HK-2 (cell line): ENCODE data around the gene PRR19.
"Not testable (repeated sequence)": the region's sequence is repeated elsewhere in the genome, so short reads cannot be mapped to it uniquely, and the experiment has no call there.

ENCODE experiments used
- DNase-seq: peaks from one replicate; pipeline ENCODE4 v3.0.0-alpha.2; 2018; ENCODE audit not compliant: unreplicated experiment

Gene PRR19

DNA sequence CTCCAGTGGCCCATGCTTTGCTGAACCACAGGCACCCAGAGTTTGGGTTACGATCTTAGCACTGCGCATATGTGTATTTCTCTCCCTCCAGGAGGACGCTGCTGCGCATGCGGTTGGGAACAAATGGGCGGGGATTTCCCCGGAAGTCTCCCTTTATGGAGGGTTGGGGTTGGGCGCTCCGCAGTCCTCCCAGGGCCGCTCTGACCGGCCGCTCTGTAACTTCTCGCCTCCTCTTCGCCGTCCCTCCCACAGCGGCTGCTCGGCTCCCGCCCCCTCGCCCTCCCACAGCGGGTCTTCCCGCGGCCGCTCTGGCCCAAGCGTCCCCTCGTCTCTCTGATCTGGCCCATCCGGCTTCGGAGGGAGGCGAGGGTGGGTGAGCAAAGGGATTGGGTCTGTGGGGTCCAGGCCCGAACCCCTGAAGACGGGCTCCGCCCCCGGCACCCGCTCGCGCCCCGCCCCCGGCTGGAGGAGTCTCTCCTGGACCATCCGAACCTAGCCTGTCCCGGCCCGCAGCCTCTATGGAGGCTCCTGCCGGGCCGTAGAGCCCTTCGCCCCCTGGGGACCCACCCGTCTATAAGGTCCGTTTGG is 23.5 kb downstream of the PRR19 start, which contains the start of gene MEGF8:
Gene MEGF8, plus strand, starts transcription at position 328 of the 588 bp plus-strand sequence. CDS start 609 bp downstream, outside the sequence.
- DNase-seq, result peak; percentile 96

DNA sequence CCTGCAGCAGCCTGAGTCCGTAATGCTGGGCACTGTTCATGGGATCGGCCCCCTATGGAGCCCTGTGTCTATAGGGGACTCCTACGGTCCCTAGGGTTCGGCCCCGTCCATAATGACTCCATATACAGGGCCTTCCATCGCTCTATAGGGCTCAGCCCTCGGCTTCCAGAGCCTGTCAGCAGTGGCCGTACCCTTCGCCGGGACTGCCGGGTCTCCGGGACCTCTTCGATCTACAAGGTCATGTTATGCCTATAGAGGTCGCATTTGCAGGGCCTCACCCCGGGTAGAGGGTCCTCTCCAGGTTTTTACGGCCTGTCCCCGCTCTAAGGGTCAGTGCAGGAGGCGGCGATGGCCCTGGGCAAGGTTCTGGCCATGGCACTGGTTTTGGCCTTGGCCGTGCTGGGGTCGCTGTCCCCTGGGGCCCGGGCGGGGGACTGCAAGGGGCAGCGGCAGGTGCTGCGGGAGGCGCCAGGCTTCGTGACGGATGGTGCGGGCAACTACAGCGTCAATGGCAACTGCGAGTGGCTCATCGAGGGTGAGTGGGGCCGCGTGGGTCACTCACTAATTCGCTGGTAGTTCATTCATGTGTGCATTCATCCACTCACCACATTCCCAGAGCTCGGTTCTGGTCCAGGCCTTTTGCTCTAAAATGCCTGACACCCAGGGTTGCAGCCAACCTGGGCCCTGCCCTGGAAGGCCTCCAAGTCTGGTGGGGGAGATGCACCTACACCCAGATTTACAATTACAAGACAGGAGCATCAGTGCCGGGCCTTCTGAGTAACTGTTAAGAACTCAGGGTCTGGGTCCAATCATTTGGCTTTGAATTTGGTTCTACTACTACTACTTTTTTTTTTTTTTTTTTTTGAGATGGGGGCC is 24.2 kb downstream of the PRR19 start:
- peak; percentile 37 for DNase-seq

DNA sequence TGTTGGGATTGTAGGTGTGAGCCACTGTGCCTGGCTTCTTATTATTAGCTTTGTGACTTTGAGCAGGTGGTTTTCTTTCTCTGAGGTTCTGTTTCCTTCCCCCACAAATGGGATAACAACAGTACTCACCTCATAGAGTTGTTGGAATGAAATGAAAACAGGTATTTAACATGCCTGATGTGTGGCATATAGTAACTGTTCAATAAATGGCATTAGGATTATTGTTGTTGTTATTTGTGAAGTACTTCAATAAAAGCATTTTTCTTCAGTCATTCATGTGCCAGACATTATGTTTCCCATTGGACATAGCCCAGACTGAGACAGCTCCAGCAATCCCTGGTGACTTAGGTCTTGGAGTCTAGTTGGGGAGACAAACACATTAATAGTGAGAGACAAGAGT is 25.0 kb downstream of the PRR19 start:
- DNase-seq, result no peak

- DNase-seq, result no peak
Measured at GRCh38 chr19:42327381-42327780, 25.4 kb downstream of the PRR19 start.

- no peak for DNase-seq
Measured at GRCh38 chr19:42328106-42328505, 26.2 kb downstream of the PRR19 start.

DNA sequence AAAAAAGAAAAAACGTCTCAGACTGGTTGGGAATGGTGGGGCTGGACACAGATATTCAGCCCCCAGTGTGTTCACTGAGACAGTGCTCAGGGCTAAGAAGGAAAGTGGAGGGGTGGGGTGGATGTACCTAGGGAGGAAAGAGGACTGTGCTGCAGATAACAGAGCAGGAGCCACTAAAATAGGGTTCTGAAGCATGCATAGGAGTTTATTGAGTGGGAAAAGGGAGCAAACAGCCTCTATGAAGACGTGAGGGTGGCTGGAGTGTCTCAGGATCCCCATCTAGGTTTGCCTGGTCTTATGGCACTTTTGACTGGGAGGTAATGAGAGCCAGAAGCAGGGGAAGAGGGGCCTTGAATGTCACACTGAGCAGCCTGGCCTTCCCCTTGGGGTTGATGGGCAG is 26.9 kb downstream of the PRR19 start:
- DNase-seq, result no peak

DNA sequence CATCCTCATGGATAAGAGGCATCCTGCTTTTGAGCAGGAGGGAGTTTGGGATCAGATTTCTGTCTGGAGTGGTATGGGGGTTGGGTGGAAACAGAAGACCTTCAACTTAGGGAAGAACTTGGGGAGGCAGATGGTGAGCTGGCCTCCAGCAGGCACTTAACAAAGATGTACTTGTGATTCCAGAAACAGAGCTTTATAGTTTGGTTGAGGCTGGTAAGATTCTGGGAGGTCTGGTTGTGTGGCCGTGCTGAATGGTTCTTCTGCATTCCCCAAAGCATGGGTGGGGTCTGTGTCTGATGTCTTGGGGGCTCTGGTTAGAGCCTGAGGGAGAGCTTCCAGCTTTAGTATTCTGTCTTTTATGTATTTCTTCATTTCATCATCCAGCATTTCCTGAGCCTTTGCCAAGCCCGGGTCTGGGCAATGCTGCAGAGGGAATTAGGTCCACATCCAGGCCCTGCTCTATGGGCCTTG is 28.3 kb downstream of the PRR19 start:
- DNase-seq, result no peak

DNA sequence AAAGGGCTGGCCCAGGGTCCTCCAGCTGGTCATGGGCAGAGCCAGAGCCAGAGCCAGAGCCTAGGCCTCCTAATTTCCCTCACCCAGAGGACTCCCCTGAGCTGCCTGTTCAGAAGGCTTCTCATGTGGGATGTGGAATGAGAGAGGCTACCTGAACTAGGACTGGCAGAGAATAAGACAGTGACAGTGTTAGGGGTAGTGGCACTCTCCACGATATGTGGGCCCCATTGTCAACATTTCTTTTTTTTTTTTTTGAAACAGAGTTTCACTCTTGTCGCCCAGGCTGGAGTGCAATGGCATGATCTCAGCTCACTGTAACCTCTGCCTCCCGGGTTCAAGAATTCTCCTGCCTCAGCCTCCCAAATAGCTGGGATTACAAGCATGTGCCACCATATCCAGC is 29.4 kb downstream of the PRR19 start:
- DNase-seq, result not testable (repeated sequence)

GRCh38 chr19:42332059-42332458 is 30.1 kb downstream of the PRR19 start:
- DNase-seq, result no peak

DNA sequence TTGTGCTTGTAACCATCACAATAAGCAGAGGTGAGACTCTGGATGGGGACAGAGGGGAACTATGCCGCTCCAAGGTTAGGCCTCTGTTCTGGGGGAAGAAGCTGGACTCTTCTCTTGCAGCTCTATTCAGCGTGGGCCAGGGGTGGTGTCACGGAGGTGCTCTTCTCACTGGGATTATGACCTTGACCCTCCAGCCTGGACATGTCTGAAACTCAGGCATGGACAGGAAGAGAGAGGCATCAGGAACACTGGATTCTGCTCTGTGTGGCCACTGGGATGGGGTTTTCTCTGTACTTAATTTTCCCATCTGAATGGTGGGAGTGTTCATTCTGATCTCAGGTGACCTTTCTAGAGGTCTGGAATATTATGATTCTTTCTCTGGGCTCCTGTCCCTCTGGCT is 31.1 kb downstream of the PRR19 start:
- no peak for DNase-seq

- DNase-seq, result no peak
Measured at GRCh38 chr19:42333975-42334696, 32.2 kb downstream of the PRR19 start.

GRCh38 chr19:42334697-42335373 is 32.9 kb downstream of the PRR19 start:
- DNase-seq, result no peak

- no peak for DNase-seq
Measured at GRCh38 chr19:42335374-42335936, 33.5 kb downstream of the PRR19 start.

- no peak for DNase-seq
Measured at GRCh38 chr19:42335971-42336370, 34.0 kb downstream of the PRR19 start.

DNA sequence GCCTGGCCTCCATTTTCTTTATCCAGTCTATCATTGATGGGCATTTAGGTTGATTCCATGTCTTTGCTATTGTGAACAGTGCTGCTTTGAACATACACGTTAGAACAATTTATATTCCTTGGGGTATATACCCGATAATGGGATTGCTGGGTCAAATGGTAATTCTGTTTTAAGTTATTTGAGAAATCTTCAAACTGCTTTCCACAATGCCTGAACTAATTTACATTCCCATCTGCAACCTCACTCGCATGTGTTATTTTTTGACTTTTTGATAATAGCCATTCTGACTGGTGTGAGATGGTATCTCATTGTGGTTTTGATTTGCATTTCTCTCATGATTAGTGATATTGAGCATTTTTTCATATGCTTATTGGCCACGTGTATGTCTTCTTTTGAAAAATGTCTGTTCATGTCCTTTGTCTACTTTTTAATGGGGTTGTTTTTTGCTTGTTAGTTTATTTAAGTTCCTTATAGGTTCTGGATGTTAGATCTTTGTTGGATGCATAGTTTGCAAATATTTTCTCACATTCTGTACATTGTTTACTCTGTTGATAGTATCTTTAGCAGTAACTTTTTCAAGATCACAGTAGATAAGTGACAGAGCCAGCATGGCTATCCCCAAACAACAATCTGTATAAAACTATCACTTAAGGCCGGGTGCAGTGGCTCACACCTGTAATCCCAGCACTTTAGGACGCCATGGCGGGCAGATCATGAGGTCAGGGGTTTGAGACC is 37.4 kb downstream of the PRR19 start:
- not testable (repeated sequence) for DNase-seq

- not testable (repeated sequence) for DNase-seq
Measured at GRCh38 chr19:42339922-42340321, 38.0 kb downstream of the PRR19 start.

DNA sequence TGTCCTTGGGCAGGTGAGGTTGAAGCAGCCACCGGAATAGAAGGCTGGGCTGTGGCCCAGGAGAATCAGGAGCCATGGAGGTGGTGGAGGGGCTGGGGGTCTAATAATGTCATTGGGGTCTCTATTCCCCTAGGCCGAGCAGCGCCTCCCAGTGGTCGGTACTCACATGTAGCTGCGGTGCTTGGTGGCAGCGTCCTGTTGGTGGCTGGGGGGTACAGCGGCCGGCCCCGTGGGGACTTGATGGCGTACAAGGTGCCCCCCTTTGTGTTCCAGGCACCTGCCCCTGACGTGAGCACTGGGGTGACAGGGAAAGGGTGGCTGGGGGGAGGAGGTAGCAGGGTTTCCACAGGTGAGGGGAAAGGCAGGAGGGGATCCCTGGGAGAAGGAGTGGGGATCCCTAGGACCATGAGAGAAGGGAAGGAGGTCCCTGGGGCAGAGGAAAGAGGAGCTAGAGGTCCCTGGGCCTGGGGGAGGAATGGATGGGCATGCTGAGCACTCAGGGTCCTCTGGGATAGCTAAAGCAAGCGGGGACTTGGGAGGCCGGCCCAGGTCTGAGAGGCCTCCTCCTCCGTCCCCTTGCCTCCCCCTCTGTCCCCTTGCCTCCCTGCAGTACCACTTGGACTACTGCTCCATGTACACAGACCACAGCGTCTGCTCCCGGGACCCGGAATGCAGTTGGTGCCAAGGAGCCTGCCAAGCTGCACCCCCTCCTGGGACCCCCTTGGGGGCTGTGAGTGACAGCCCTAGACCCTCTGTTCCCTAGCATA is 41.6 kb downstream of the PRR19 start:
- DNase-seq, result no peak

GRCh38 chr19:42344336-42344893 is 42.5 kb downstream of the PRR19 start:
- DNase-seq, result no peak

GRCh38 chr19:42345191-42345812 is 43.4 kb downstream of the PRR19 start:
- no peak for DNase-seq
